Spleen (tissue), 11 donors: ENCODE data around the gene SUCO. TPM values are rescaled to one million over a fixed set of nuclear protein-coding genes. Genes with fewer than 3 reads are reported as not detected.

Experiments
- DNase-seq: peaks from one replicate; pipeline ENCODE4 v3.0.0-alpha.2; 2020
- H3K27ac ChIP-seq, 8 donors: fragments of 200-600 bp; sonication (generic) in 7 of 8; 1 replicate in 4 of 8; 2 replicates in 4 of 8; pipeline versions ENCODE4 v1.5.0 to v1.8.0; 2016 to 2021; ENCODE audit warnings: inconsistent platforms in 4 of 8, mild to moderate bottlenecking in 4 of 8, moderate library complexity in 1 of 8
- H3K27me3 ChIP-seq, 7 donors: fragments of 200-600 bp; sonication (generic) in 6 of 7; replicated peaks in 1 of 7; 1 replicate in 4 of 7; 2 replicates in 3 of 7; pipeline versions ENCODE4 v1.5.0 to v1.8.0; 2016 to 2021; ENCODE audit warnings: inconsistent platforms in 3 of 7, mild to moderate bottlenecking in 1 of 7
- H3K36me3 ChIP-seq, 6 donors: fragments of 200-600 bp; sonication (generic) in 5 of 6; 1 replicate in 4 of 6; 2 replicates in 2 of 6; pipeline versions ENCODE4 v1.5.0 to v1.8.0; 2016 to 2021; ENCODE audit warnings: inconsistent platforms in 2 of 6
- H3K4me1 ChIP-seq, 6 donors: fragments of 200-600 bp; sonication (generic) in 5 of 6; 1 replicate in 3 of 6; 2 replicates in 3 of 6; pipeline versions ENCODE4 v1.5.0 to v1.8.0; 2016 to 2021; ENCODE audit warnings: inconsistent platforms in 3 of 6
- H3K4me3 ChIP-seq, 8 donors: fragments of 200-600 bp; sonication (generic) in 7 of 8; 1 replicate in 4 of 8; 2 replicates in 4 of 8; pipeline versions ENCODE4 v1.5.0 to v1.8.0; 2016 to 2021; ENCODE audit warnings: inconsistent platforms in 4 of 8, mild to moderate bottlenecking in 4 of 8, moderate library complexity in 2 of 8
- H3K9me3 ChIP-seq, 8 donors: fragments of 200-600 bp; sonication (generic) in 7 of 8; 1 replicate in 4 of 8; 2 replicates in 4 of 8; pipeline versions ENCODE4 v1.5.0 to v1.8.0; 2016 to 2021; ENCODE audit warnings: inconsistent platforms in 4 of 8
- POLR2A ChIP-seq, 3 donors: fragments of 450-650 bp; IDR thresholded peaks; one replicate each; pipeline ENCODE4 v1.5.1; 2017; ENCODE audit warnings: antibody characterized with exemption in 3 of 3, mild to moderate bottlenecking in 1 of 3
- POLR2AphosphoS5 ChIP-seq, 3 donors: sonication (generic); formaldehyde crosslinking; IDR thresholded peaks; one replicate each; pipeline ENCODE4 v1.5.1; 2017; ENCODE audit warnings: antibody characterized with exemption in 3 of 3
- WGBS, 5 donors: extraction: QIAGEN DNeasy Blood & Tissue Kit in 3 of 5; methylation state at CpG; one replicate each; pipeline versions ENCODE4 v1.1.5 to v1.1.7; 2013 to 2018; 5-methylcytosine and 5-hydroxymethylcytosine counted together
- intact Hi-C: fragments of 100-400 bp; cut with DNase I; formaldehyde crosslinking; loops from one replicate; pipeline ENCODE4 v1.15.0; 2023; ENCODE audit warnings: low total_unique reads
- polyA plus RNA-seq, 3 donors: library from polyadenylated mRNA; stranded (reverse); fragments of 200-250 nt; gene quantifications; one replicate each; pipeline ENCODE4 v1.2.1, GENCODE V29; 2013
- small RNA-seq, 4 donors: library from RNA; depleted of rRNA; stranded (forward); fragments of <200 nt; gene quantifications; one replicate each; pipeline ENCODE3, GENCODE V24; 2016
- total RNA-seq, 7 donors: library from RNA; depleted of rRNA in 3 of 7; stranded (reverse); fragments of >200 nt in 3 of 7; fragmentation: NEBNext Ultra II Directional in 4 of 7; extraction: Animal tissue kit (Norgen Biotek cat#: 25700) in 4 of 7; gene quantifications; one replicate each; pipeline versions ENCODE4 v1.1.0 to v1.2.1, GENCODE V29; 2016 to 2021
- TF ChIP-seq, protein P1 (sequence below), 11 experiments: fragments of 200-600 bp in 7 of 11; fragments of 450-650 bp in 4 of 11; sonication (generic) in 4 of 11; IDR thresholded peaks in 8 of 11; conservative IDR thresholded peaks in 3 of 11; 1 replicate in 7 of 11; 2 replicates in 4 of 11; pipeline versions ENCODE4 v1.4.0 to v1.8.0; 2016 to 2021; ENCODE audit warnings: antibody characterized with exemption in 11 of 11, inconsistent platforms in 4 of 11, mild to moderate bottlenecking in 1 of 11
- donor health status: healthy with polysubstance abuse.
- donor health status: DM: no; HTN: no; CAD: no; lungs with moderate emphysema.
- donor health status: DM: no; HTN: no; CAD: no.
- donor health status: Bipolar disorder and iron deficiency.
- donor health status: healthy.
- donor health status: DM: no; HTN: no; CAD: no.
- donor health status: DM: yes; HTN: yes; CAD: no.

The SUCO gene
- total and polyA plus RNA-seq, 10 donors = 7.9 to 59.5 (median 39.5) TPM

DNA sequence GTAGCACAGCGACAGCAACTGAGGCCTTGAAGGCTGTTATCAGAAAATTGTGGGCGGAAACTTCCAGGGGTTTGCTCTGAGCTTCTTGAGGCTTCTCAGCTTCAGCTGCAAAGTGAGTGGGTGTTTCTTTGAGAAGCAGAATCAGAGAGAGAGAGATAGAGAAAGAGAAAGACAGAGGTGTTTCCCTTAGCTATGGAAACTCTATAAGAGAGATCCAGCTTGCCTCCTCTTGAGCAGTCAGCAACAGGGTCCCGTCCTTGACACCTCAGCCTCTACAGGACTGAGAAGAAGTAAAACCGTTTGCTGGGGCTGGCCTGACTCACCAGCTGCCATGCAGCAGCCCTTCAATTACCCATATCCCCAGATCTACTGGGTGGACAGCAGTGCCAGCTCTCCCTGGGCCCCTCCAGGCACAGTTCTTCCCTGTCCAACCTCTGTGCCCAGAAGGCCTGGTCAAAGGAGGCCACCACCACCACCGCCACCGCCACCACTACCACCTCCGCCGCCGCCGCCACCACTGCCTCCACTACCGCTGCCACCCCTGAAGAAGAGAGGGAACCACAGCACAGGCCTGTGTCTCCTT is 126.0 kb downstream of the SUCO start, which contains the start of gene FASLG:
Gene FASLG (plus strand): TSS at position 233 of the 583 bp plus-strand sequence. CDS start 99 bp downstream, at position 332.
- peak within 1 kb of the TSS; percentile 5 to 60 (median 22) for H3K4me3 ChIP-seq
- no peak for DNase-seq
- 69 to 88% (median 85%) methylated on average over 11 of the region's 11 CpGs for WGBS, 5 donors

DNA sequence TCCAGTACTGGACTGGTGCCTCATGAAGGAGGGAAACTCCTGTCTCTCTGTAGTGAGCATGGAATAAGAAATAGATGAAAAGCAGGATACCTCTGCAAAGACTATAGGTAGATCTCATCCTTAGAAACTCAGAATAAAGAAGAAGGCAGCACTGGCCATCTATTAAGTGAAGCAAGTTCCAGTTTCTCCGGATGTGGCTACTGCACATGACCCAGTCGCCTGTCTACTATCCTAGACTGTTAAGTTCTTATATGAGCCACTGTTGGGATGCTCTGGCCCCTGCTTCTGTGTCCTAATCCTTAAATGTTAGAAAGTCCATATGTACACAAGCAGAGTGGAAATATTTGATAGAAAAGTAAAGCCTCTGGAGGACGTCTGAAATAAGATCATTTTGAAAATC is 128.2 kb downstream of the SUCO start:
- TF ChIP-seq, protein P1, sequence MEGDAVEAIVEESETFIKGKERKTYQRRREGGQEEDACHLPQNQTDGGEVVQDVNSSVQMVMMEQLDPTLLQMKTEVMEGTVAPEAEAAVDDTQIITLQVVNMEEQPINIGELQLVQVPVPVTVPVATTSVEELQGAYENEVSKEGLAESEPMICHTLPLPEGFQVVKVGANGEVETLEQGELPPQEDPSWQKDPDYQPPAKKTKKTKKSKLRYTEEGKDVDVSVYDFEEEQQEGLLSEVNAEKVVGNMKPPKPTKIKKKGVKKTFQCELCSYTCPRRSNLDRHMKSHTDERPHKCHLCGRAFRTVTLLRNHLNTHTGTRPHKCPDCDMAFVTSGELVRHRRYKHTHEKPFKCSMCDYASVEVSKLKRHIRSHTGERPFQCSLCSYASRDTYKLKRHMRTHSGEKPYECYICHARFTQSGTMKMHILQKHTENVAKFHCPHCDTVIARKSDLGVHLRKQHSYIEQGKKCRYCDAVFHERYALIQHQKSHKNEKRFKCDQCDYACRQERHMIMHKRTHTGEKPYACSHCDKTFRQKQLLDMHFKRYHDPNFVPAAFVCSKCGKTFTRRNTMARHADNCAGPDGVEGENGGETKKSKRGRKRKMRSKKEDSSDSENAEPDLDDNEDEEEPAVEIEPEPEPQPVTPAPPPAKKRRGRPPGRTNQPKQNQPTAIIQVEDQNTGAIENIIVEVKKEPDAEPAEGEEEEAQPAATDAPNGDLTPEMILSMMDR (IDR thresholded peaks at IDR 0.05 in 8 of 11, conservative IDR thresholded peaks at IDR 0.05 in 3 of 11) = no peak
- no peak for TF ChIP-seq POLR2AphosphoS5 (IDR thresholded peaks at IDR 0.05)
- no peak for TF ChIP-seq POLR2A (IDR thresholded peaks at IDR 0.05)
- 69 to 90% (median 82%) methylated on average over 3 of the region's 3 CpGs for WGBS, 5 donors
- H3K4me1 ChIP-seq = peaks cover 0 to 35% (median 15%) of the 10 kb centered on the region in 6 donors
- intact Hi-C loops = no loop called here
- peak overlapping the region in 4 of 8 donors; percentile 36 to 89 (median 77) for H3K27ac ChIP-seq
- no peaks in the 10 kb centered on the region for H3K9me3 ChIP-seq
- no peaks in the 10 kb centered on the region for H3K27me3 ChIP-seq
- H3K4me3 ChIP-seq = peak overlapping the region in 4 of 8 donors; percentile 15 to 60 (median 25)
- no peaks in the 10 kb centered on the region for H3K36me3 ChIP-seq
- no peak for DNase-seq

More for the DNA sequence above, 126.0 kb downstream of the SUCO start, which contains the start of gene FASLG:
- H3K4me1 ChIP-seq = peaks cover 0 to 32% (median 15%) of the 10 kb centered on the region in 6 donors
- no peaks in the 10 kb centered on the region for H3K36me3 ChIP-seq
- peak within 1 kb of the TSS in 7 of 8 donors; percentile 20 to 89 (median 77) for H3K27ac ChIP-seq
- H3K9me3 ChIP-seq = no peaks in the 10 kb centered on the region
- no peaks in the 10 kb centered on the region for H3K27me3 ChIP-seq
- intact Hi-C loops = no loop called here
- no peak for TF ChIP-seq POLR2A (IDR thresholded peaks at IDR 0.05)
- TF ChIP-seq POLR2AphosphoS5 (IDR thresholded peaks at IDR 0.05) = no peak
- TF ChIP-seq, protein P1 (IDR thresholded peaks at IDR 0.05 in 8 of 11, conservative IDR thresholded peaks at IDR 0.05 in 3 of 11) = no peak

Small RNA genes within 50 kb of the gene (small RNA-seq; reads per million reads assigned to genes)
- gene RNU6-693P = 0 reads per million in 4 donors

Other genes starting within 250 kb of the SUCO start
- not detected for gene C1orf105, start 112.5 kb upstream of the SUCO start, total RNA-seq
- gene C1orf105, start 112.5 kb upstream of the SUCO start, polyA plus RNA-seq = not detected
- gene PIGC, start 89.1 kb upstream of the SUCO start, total RNA-seq = 10 to 100 TPM; 20.1 to 28.0 (median 23.4) TPM
- 10 to 100 TPM; 23.2 to 27.8 (median 27.6) TPM for gene PIGC, start 89.1 kb upstream of the SUCO start, polyA plus RNA-seq
- 1 to 10 TPM; 1.4 to 7.1 (median 3.9) TPM for gene FASLG, start 126.0 kb downstream of the SUCO start, total RNA-seq
- gene FASLG, start 126.0 kb downstream of the SUCO start, polyA plus RNA-seq = 1 to 10 TPM in 1 of 3 donors, under 1 TPM in 2; 0.44 to 1.0 (median 0.50) TPM